ENCODE results near the gene AVL9. TPM values are rescaled to one million over a fixed set of nuclear protein-coding genes. Genes with fewer than 3 reads are reported as not detected.
A peak's percentile ranks its signal among the peaks of the same experiment; 100 is the strongest.

Gene AVL9
- total and polyA plus RNA-seq, 2 of the 13 experiments (the other 11 are each of a cell fraction or from before 2014, with no cell fraction given) = 29.9 to 48.0 TPM

GRCh38 chr7:32490127-32490796, 5.0 kb upstream of the AVL9 start, which contains the start of gene LSM5 (continued):
- TF ChIP-seq E2F1 (CRISPR knock-in tag; IDR thresholded peaks at IDR 0.05) (peak; percentile 68; the same call in 1 of the 2 replicates), MTA1 (CRISPR knock-in tag; IDR thresholded peaks at IDR 0.05; ENCODE audit: borderline replicate concordance) (peak; percentile 68; the same call in 1 of the 2 replicates), ZNF251 (CRISPR knock-in tag; IDR thresholded peaks at IDR 0.05) (no peak), ZNF724P (CRISPR knock-in tag; IDR thresholded peaks at IDR 0.05; ENCODE audit: borderline replicate concordance) (peak; percentile 94), ETV6 (CRISPR knock-in tag; conservative IDR thresholded peaks at IDR 0.05) (0 out of 2 replicates have a peak, but pooled peaks have one; percentile 60), HMG20A (CRISPR knock-in tag; IDR thresholded peaks at IDR 0.05; ENCODE audit: borderline replicate concordance) (no peak), TFDP1 (CRISPR knock-in tag; IDR thresholded peaks at IDR 0.05; ENCODE audit: borderline replicate concordance) (peak; percentile 97), CEBPB (IDR thresholded peaks at IDR 0.05; ENCODE audit: borderline replicate concordance, low read depth, low read length) (no peak), ZNF205 (CRISPR knock-in tag; IDR thresholded peaks at IDR 0.05) (peak; percentile 94), ZNF670 (CRISPR knock-in tag; IDR thresholded peaks at IDR 0.05; ENCODE audit: borderline replicate concordance) (peak; percentile 87; the same call in 1 of the 2 replicates), IRF9 (CRISPR knock-in tag; IDR thresholded peaks at IDR 0.05; ENCODE audit: borderline replicate concordance) (peak; percentile 92), ATF4 (CRISPR knock-in tag; IDR thresholded peaks at IDR 0.05) (peak in 1 of 2 experiments; percentile 40; a peak in 1 of 4 replicates), ZSCAN31 (CRISPR knock-in tag; IDR thresholded peaks at IDR 0.05; ENCODE audit: low read depth) (peak; percentile 88), NCOA2 (CRISPR knock-in tag; IDR thresholded peaks at IDR 0.05) (peak; percentile 72), ZNF567 (CRISPR knock-in tag; IDR thresholded peaks at IDR 0.05; ENCODE audit: borderline replicate concordance) (0 out of 2 replicates have a peak, but pooled peaks have one; percentile 21), ARID4A (CRISPR knock-in tag; IDR thresholded peaks at IDR 0.05; ENCODE audit: borderline replicate concordance) (peak; percentile 99), ZNF329 (CRISPR knock-in tag; IDR thresholded peaks at IDR 0.05; ENCODE audit: low read depth) (peak; percentile 61; the same call in 1 of the 2 replicates)
- TF ChIP-seq, protein P1, sequence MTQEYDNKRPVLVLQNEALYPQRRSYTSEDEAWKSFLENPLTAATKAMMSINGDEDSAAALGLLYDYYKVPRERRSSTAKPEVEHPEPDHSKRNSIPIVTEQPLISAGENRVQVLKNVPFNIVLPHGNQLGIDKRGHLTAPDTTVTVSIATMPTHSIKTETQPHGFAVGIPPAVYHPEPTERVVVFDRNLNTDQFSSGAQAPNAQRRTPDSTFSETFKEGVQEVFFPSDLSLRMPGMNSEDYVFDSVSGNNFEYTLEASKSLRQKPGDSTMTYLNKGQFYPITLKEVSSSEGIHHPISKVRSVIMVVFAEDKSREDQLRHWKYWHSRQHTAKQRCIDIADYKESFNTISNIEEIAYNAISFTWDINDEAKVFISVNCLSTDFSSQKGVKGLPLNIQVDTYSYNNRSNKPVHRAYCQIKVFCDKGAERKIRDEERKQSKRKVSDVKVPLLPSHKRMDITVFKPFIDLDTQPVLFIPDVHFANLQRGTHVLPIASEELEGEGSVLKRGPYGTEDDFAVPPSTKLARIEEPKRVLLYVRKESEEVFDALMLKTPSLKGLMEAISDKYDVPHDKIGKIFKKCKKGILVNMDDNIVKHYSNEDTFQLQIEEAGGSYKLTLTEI (CRISPR knock-in tag; conservative IDR thresholded peaks at IDR 0.05) = no peak

All from HepG2 (cell line).